ENCODE results near the gene CACNA1C. TPM values are rescaled to one million over a fixed set of nuclear protein-coding genes. Genes with fewer than 3 reads are reported as not detected.

The CACNA1C gene
- total RNA-seq, 1 experiment from 2014 or later: 3.7 TPM

- ChIA-PET CTCF (no interaction called here), POLR2A (ENCODE audit: low non-redundant PET) (no interaction called here)
- DNase-seq (ENCODE audit: low spot score): no peak
- TF ChIP-seq EZH2 (IDR thresholded peaks at IDR 0.05; ENCODE audit: borderline replicate concordance, low read depth, low read length, poor library complexity, severe bottlenecking): no peak
- TF ChIP-seq CTCF (conservative IDR thresholded peaks at IDR 0.05; ENCODE audit: low read depth, low read length): no peak
- no TSS peak for BruUV-seq (replicated peaks)
- intact Hi-C loops (cut with micrococcal nuclease; ENCODE audit: unreplicated experiment): no loop called here
- H3K4me3 ChIP-seq (ENCODE audit: low read depth, low read length, poor library complexity, severe bottlenecking): no peak overlapping the region
- H3K4me1 ChIP-seq (ENCODE audit: insufficient read depth, low read length, poor library complexity, severe bottlenecking): peaks cover 25% of the 10 kb centered on the region
- H3K27me3 ChIP-seq (replicated peaks; ENCODE audit: insufficient read depth, low read depth, low read length, poor library complexity): no peaks in the 10 kb centered on the region
- no peaks in the 10 kb centered on the region for H3K9me3 ChIP-seq (ENCODE audit: low read depth, low read length, poor library complexity, severe bottlenecking)
- no peaks in the 10 kb centered on the region for H3K36me3 ChIP-seq (ENCODE audit: insufficient read depth, low read length, poor library complexity, severe bottlenecking)
- H3K27ac ChIP-seq (ENCODE audit: low read depth, low read length, poor library complexity, severe bottlenecking): no peak overlapping the region
These were observed 121.2 kb downstream of the CACNA1C start for GRCh38 chr12:2173971-2174370.

- CTCF ChIA-PET: no interaction called here
- no peaks in the 10 kb centered on the region for H3K27me3 ChIP-seq (replicated peaks; ENCODE audit: insufficient read depth, low read depth, low read length, poor library complexity)
- POLR2A ChIA-PET (ENCODE audit: low non-redundant PET): no interaction called here
- no peak for DNase-seq (ENCODE audit: low spot score)
- H3K36me3 ChIP-seq (ENCODE audit: insufficient read depth, low read length, poor library complexity, severe bottlenecking): no peaks in the 10 kb centered on the region
- intact Hi-C loops (cut with micrococcal nuclease; ENCODE audit: unreplicated experiment): no loop called here
- no peak overlapping the region for H3K4me3 ChIP-seq (ENCODE audit: low read depth, low read length, poor library complexity, severe bottlenecking)
- peaks cover 18% of the 10 kb centered on the region for H3K4me1 ChIP-seq (ENCODE audit: insufficient read depth, low read length, poor library complexity, severe bottlenecking)
- no peaks in the 10 kb centered on the region for H3K9me3 ChIP-seq (ENCODE audit: low read depth, low read length, poor library complexity, severe bottlenecking)
- H3K27ac ChIP-seq (ENCODE audit: low read depth, low read length, poor library complexity, severe bottlenecking): no peak overlapping the region
- no TSS peak for BruUV-seq (replicated peaks)
- TF ChIP-seq EZH2 (IDR thresholded peaks at IDR 0.05; ENCODE audit: borderline replicate concordance, low read depth, low read length, poor library complexity, severe bottlenecking) (no peak), CTCF (conservative IDR thresholded peaks at IDR 0.05; ENCODE audit: low read depth, low read length) (no peak)
These were observed 124.2 kb downstream of the CACNA1C start for GRCh38 chr12:2177003-2177402.

- no peaks in the 10 kb centered on the region for H3K36me3 ChIP-seq (ENCODE audit: insufficient read depth, low read length, poor library complexity, severe bottlenecking)
- no TSS peak for BruUV-seq (replicated peaks)
- ChIA-PET CTCF (no interaction called here), POLR2A (ENCODE audit: low non-redundant PET) (no interaction called here)
- intact Hi-C loops (cut with micrococcal nuclease; ENCODE audit: unreplicated experiment): no loop called here
- H3K4me3 ChIP-seq (ENCODE audit: low read depth, low read length, poor library complexity, severe bottlenecking): no peak overlapping the region
- H3K27ac ChIP-seq (ENCODE audit: low read depth, low read length, poor library complexity, severe bottlenecking): no peak overlapping the region
- no peaks in the 10 kb centered on the region for H3K9me3 ChIP-seq (ENCODE audit: low read depth, low read length, poor library complexity, severe bottlenecking)
- DNase-seq (ENCODE audit: low spot score): no peak
- H3K4me1 ChIP-seq (ENCODE audit: insufficient read depth, low read length, poor library complexity, severe bottlenecking): peaks cover 10% of the 10 kb centered on the region
- TF ChIP-seq CTCF (conservative IDR thresholded peaks at IDR 0.05; ENCODE audit: low read depth, low read length): no peak
- no peak for TF ChIP-seq EZH2 (IDR thresholded peaks at IDR 0.05; ENCODE audit: borderline replicate concordance, low read depth, low read length, poor library complexity, severe bottlenecking)
- H3K27me3 ChIP-seq (replicated peaks; ENCODE audit: insufficient read depth, low read depth, low read length, poor library complexity): no peaks in the 10 kb centered on the region
These were observed 125.0 kb downstream of the CACNA1C start for GRCh38 chr12:2177751-2178150.

Data from A673 (cell line).